Measurements from ENCODE around the gene DRD3. TPM values are rescaled to one million over a fixed set of nuclear protein-coding genes. Genes with fewer than 3 reads are reported as not detected.

DRD3 gene
- total RNA-seq, result not detected

DNA sequence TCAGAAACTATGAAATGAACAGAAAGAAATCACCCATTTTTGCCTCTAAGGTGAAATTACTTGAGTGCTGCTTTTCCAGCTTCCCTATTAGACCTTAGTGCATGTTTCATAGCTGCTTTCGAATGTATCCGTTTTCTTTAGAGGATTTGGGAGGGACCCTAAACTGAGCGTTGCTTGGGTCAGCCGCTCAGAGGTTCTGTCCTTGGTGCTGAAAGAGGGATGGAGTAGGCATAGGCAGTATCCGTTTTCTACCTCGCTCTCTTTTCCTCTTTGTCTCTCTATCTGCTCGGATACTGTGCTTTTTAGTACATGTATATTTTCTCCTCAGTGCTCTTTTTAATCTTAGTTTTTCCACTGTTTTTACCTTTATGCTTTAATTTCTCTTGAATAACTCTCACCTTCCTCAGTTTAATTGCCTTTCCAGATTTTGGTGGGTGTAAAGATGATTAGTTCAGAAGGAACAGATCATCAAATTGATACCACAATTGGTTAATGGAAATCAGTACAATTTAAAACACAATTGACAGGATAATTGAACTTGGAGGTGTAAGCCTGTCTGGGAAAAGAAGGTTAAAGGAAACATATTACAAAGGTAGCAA lies at the start of gene DRD3:
TSS of gene DRD3 (minus strand) at position 283 of the 599 bp plus-strand sequence. CDS start 7,060 bp downstream, outside the sequence.
- no peak for TF ChIP-seq CTCF (IDR thresholded peaks at IDR 0.05; ENCODE audit: low read depth)

DNA sequence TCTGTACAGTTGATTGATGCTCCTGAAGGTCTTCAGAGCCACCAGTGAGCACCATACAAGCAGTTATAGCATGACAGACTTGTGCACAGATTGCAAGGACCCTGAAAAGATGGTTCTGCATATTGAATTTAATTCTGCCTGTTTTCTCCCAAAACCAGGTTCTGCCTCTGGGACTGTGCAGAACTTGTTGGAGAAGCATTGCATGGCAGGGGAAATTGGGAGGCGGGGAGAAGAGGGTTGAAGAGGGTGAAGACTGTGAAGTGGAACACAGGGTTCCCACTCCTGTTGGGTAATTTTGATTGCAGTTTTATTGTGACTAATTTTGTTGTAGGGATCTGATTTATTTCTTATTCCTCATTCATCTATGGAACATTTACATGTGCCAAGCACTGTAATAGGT lies 48.2 kb upstream of the DRD3 start:
- TF ChIP-seq CTCF (IDR thresholded peaks at IDR 0.05; ENCODE audit: low read depth), result no peak

- no peak for TF ChIP-seq CTCF (IDR thresholded peaks at IDR 0.05; ENCODE audit: low read depth)
These were observed 47.5 kb upstream of the DRD3 start for GRCh38 chr3:114226313-114226712.

DNA sequence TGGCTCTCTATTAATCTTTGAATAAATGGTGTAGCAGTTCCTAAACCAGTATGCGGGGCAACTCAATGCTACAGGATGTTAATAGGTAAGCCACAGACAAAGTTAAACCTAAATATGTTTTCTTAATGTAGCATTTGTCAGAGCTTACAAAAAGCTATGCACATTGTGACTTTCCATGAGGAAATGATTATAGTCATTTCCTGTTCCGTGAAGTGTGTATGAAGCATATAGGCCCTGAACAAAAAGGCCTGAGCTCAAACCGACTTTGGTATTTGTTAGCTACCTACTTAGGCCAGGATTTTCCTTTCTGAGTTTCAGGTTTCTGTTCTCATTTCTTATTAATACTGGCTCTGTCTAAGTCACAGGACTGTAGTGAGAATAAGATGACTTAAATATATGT lies 44.3 kb upstream of the DRD3 start:
- no peak for TF ChIP-seq CTCF (IDR thresholded peaks at IDR 0.05; ENCODE audit: low read depth)

DNA sequence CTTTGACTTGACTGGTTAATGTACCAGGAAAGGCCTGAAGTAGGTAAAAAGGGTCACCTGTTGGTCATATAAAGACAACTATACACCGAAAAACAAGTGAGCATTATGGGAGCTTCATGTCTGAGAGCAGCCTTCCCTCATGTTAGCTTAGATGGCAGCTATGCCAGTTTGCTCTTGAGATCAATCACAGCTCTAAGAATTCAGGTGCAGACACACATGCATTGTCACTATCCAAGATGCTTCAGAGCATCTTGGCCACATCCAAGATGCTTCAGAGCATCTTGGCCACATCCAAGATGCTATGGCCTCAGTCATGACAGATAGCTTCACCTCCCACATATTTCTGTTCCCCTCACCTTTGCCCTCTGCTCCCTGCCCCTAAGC lies 43.0 kb upstream of the DRD3 start:
- TF ChIP-seq CTCF (IDR thresholded peaks at IDR 0.05; ENCODE audit: low read depth), result no peak

- no peak for TF ChIP-seq CTCF (IDR thresholded peaks at IDR 0.05; ENCODE audit: low read depth)
These were observed 42.5 kb upstream of the DRD3 start for GRCh38 chr3:114221165-114221880.

DNA sequence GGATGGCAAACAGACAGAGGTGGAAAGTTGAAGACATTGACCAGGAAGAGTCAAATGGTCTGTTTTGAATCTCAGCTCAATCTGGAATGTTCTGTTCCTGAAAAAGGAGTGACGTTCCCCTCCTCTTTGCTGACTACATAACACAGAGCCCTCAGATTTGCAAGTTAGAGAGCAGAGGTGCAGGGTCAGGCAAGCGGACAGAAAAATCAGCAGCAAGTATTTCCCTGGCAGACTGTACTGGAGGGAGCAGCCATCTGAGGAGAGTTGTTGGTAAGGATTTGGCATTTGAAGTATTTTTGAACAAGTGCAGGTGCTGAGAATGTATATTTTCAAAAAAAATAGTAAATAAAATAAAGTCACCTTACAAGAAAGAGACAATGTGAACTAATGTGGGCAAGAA lies 40.9 kb upstream of the DRD3 start:
- no peak for TF ChIP-seq CTCF (IDR thresholded peaks at IDR 0.05; ENCODE audit: low read depth)

Measured in subcutaneous adipose tissue (tissue), 4 donors.